H9 (cell line): Measurements from ENCODE around the gene SLAMF6. TPM values are rescaled to one million over a fixed set of nuclear protein-coding genes. Genes with fewer than 3 reads are reported as not detected.

Experiments
- DNase-seq: peaks from one replicate; pipeline ENCODE4 v3.0.0-alpha.2; 2017
- H2AFZ ChIP-seq: one replicate; pipeline ENCODE4 v1.6.1; 2013; ENCODE audit warnings: mild to moderate bottlenecking, low read length, control low read depth, moderate library complexity
- H2AK5ac ChIP-seq: 2 replicates; pipeline ENCODE4 v1.6.1; 2013; ENCODE audit warnings: low read length, control low read depth, mixed read lengths; ENCODE audit not compliant: insufficient read length
- H2BK120ac ChIP-seq: one replicate; pipeline ENCODE4 v1.6.1; 2013; ENCODE audit warnings: low read depth, mild to moderate bottlenecking, low read length, control low read depth, inconsistent platforms; ENCODE audit not compliant: poor library complexity, severe bottlenecking
- H2BK12ac ChIP-seq: 2 replicates; pipeline ENCODE4 v1.6.1; 2013; ENCODE audit warnings: low read length, control low read depth, mixed read lengths, low read depth; ENCODE audit not compliant: insufficient read length
- H2BK15ac ChIP-seq: 2 replicates; pipeline ENCODE4 v1.6.1; 2013; ENCODE audit warnings: low read depth, low read length, control low read depth
- H2BK20ac ChIP-seq: one replicate; pipeline ENCODE4 v1.6.1; 2013; ENCODE audit warnings: low read depth, mild to moderate bottlenecking, low read length, control low read depth, inconsistent platforms; ENCODE audit not compliant: poor library complexity, severe bottlenecking
- H2BK5ac ChIP-seq: 2 replicates; pipeline ENCODE4 v1.6.1; 2013; ENCODE audit warnings: low read length, control low read depth, mixed read lengths; ENCODE audit not compliant: insufficient read length
- H3K14ac ChIP-seq: 2 replicates; pipeline ENCODE4 v1.6.1; 2013; ENCODE audit warnings: low read length, control low read depth; ENCODE audit not compliant: insufficient read depth
- H3K18ac ChIP-seq: 2 replicates; pipeline ENCODE4 v1.6.1; 2013; ENCODE audit warnings: low read depth, mild to moderate bottlenecking, mixed read lengths, low read length, control low read depth; ENCODE audit not compliant: insufficient read length
- H3K23ac ChIP-seq: 2 replicates; pipeline ENCODE4 v1.6.1; 2013; ENCODE audit warnings: low read length, control low read depth, mixed read lengths, low read depth; ENCODE audit not compliant: insufficient read length
- H3K23me2 ChIP-seq: 2 replicates; pipeline ENCODE4 v1.6.1; 2013; ENCODE audit warnings: low read depth, mild to moderate bottlenecking, mixed read lengths, low read length, control low read depth; ENCODE audit not compliant: insufficient read length, poor library complexity, severe bottlenecking
- H3K27ac ChIP-seq: 2 replicates; pipeline ENCODE4 v1.5.1; 2013; ENCODE audit warnings: low read length, control low read depth, mixed read lengths, low read depth; ENCODE audit not compliant: insufficient read length
- H3K27me3 ChIP-seq: 2 replicates; pipeline ENCODE4 v1.6.1; 2013; ENCODE audit warnings: low read length, control low read depth, inconsistent platforms; ENCODE audit not compliant: insufficient read depth
- H3K4ac ChIP-seq: 2 replicates; pipeline ENCODE4 v1.6.1; 2013; ENCODE audit warnings: low read depth, mild to moderate bottlenecking, control low read depth, inconsistent platforms, low read length, moderate library complexity
- H3K4me1 ChIP-seq: 2 replicates; pipeline ENCODE4 v1.6.1; 2013; ENCODE audit warnings: low read length, control low read depth, inconsistent platforms; ENCODE audit not compliant: insufficient read depth
- H3K4me2 ChIP-seq: 2 replicates; pipeline ENCODE4 v1.6.1; 2013; ENCODE audit warnings: low read length, control low read depth, mixed read lengths; ENCODE audit not compliant: insufficient read length, insufficient read depth
- H3K56ac ChIP-seq: 2 replicates; pipeline ENCODE4 v1.6.1; 2013; ENCODE audit warnings: low read depth, mild to moderate bottlenecking, mixed read lengths, low read length, control low read depth; ENCODE audit not compliant: insufficient read length
- H3K79me1 ChIP-seq: 2 replicates; pipeline ENCODE4 v1.6.1; 2013; ENCODE audit warnings: low read depth, mild to moderate bottlenecking, moderate library complexity, low read length, control low read depth, inconsistent platforms; ENCODE audit not compliant: insufficient read depth, poor library complexity, severe bottlenecking
- H3K79me2 ChIP-seq: 2 replicates; pipeline ENCODE4 v1.6.1; 2013; ENCODE audit warnings: low read length, control low read depth, inconsistent platforms; ENCODE audit not compliant: insufficient read depth
- H3K9ac ChIP-seq: 2 replicates; pipeline ENCODE4 v1.6.1; 2013; ENCODE audit warnings: low read length, control low read depth, mixed read lengths; ENCODE audit not compliant: insufficient read length; ENCODE audit errors: extremely low read depth
- H3K9me3 ChIP-seq: one replicate; pipeline ENCODE4 v1.6.1; 2013; ENCODE audit warnings: low read depth, low read length, inconsistent platforms; ENCODE audit not compliant: control insufficient read depth
- H3T11ph ChIP-seq: one replicate; pipeline ENCODE4 v1.6.1; 2013; ENCODE audit warnings: mild to moderate bottlenecking, low read length, control low read depth, inconsistent platforms
- H4K20me1 ChIP-seq: one replicate; pipeline ENCODE4 v1.6.1; 2013; ENCODE audit not compliant: control insufficient read depth, insufficient read length, insufficient read depth
- H4K5ac ChIP-seq: 2 replicates; pipeline ENCODE4 v1.6.1; 2013; ENCODE audit warnings: low read depth, mild to moderate bottlenecking, mixed read lengths, low read length, control low read depth; ENCODE audit not compliant: insufficient read length
- H4K8ac ChIP-seq: replicated peaks from 2 replicates; pipeline ENCODE4 v1.6.1; 2013; ENCODE audit warnings: low read length, control low read depth, mixed read lengths, low read depth; ENCODE audit not compliant: insufficient read length
- H4K91ac ChIP-seq: 2 replicates; pipeline ENCODE4 v1.6.1; 2013; ENCODE audit warnings: low read depth, mild to moderate bottlenecking, moderate library complexity, mixed read lengths, low read length, control low read depth; ENCODE audit not compliant: insufficient read length
- H3K27ac Mint-ChIP-seq, 3 experiments: 2 replicates in 2 of 3; 3 replicates in 1 of 3; pipeline ENCODE4 v1.8.0; 2020 to 2021; ENCODE audit warnings: mixed read lengths in 3 of 3, mild to moderate bottlenecking in 1 of 3, moderate library complexity in 1 of 3
- H3K27me3 Mint-ChIP-seq: 2 replicates; pipeline ENCODE4 v1.8.0; 2021; ENCODE audit warnings: low read depth, mild to moderate bottlenecking, moderate library complexity, mixed read lengths
- H3K36me3 Mint-ChIP-seq, 3 experiments: 2 replicates in 2 of 3; 3 replicates in 1 of 3; pipeline ENCODE4 v1.8.0; 2020 to 2021; ENCODE audit warnings: low read depth in 3 of 3, mixed read lengths in 3 of 3; ENCODE audit not compliant: insufficient read depth in 1 of 3
- H3K4me1 Mint-ChIP-seq, 2 experiments: 2 replicates each; pipeline ENCODE4 v1.8.0; 2020; ENCODE audit warnings: mixed read lengths in 2 of 2
- H3K4me3 Mint-ChIP-seq, 2 experiments: 2 replicates in 1 of 2; 3 replicates in 1 of 2; pipeline ENCODE4 v1.8.0; 2020 to 2021; ENCODE audit warnings: mild to moderate bottlenecking in 2 of 2, mixed read lengths in 2 of 2, moderate library complexity in 1 of 2
- H3K9me3 Mint-ChIP-seq, 2 experiments: 2 replicates in 1 of 2; 3 replicates in 1 of 2; pipeline ENCODE4 v1.8.0; 2020; ENCODE audit warnings: mild to moderate bottlenecking in 2 of 2, mixed read lengths in 2 of 2, moderate library complexity in 1 of 2
- WGBS: extraction: QIAGEN DNeasy Blood & Tissue Kit; methylation state at CpG from one replicate; pipeline ENCODE4 v1.1.7; 2013; ENCODE audit warnings: missing lambda C conversion rate, low lambda C conversion rate, mixed read lengths; ENCODE audit not compliant: insufficient read length; ENCODE audit errors: extremely low coverage; 5-methylcytosine and 5-hydroxymethylcytosine counted together
- total RNA-seq: library from RNA; stranded (reverse); gene quantifications from 2 replicates; pipeline ENCODE4 v1.2.1, GENCODE V29; 2021
- TF ChIP-seq, protein P1 (sequence below): fragments of 200-600 bp; sonication (generic); conservative IDR thresholded peaks from 3 replicates; pipeline ENCODE4 v1.8.0; 2021; ENCODE audit warnings: antibody characterized with exemption, mild to moderate bottlenecking

The SLAMF6 gene
- total RNA-seq, 1 experiment from 2014 or later: not detected

DNA sequence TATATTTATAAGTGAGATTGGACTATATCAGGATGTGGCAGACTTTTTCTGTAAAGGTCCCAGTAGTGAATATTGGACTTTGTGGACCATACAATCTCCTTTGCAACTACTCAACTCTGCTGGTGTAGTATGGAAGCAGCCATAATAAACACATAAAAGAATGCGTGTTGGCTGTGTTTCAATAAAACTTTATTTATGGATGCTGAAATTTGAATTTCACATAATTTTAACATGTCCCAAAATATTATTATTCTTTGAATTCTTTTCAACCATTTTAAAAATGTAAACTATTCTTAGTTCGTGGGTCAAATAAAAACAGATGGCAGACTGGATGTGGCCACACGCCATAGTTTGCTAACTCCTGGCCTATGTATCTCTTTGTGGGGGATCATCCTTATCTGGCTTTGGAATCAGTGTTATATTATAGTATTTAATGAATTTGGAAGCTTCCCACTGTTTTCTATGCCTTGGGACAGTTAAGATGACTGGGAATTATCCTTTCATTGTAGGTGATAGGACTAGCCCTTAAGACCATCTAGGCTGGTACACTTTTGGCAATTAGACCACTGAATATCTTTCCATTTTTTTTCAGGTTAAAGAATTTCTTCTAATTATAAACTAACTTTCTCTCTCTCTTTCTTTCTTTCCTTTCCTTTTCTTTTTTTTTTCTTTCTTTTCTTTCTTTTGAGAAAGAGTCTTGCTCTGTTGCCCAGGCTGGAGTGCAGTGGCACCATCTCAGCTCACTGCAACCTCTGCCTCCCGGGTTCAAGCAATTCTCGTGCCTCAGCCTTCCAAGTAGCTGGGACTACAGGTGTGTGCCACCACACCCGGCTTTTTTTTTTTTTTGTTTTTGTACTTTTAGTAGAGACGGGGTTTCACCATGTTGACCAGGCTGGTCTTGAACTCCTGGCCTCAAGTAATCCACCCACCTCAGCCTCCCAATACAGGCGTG, 14.9 kb upstream of the SLAMF6 start:
- H3K9ac ChIP-seq: no peak overlapping the region
- no peaks in the 10 kb centered on the region for H3K27me3 ChIP-seq
- H3K14ac ChIP-seq: no peak overlapping the region
- H3K27ac ChIP-seq: no peak overlapping the region
- no peaks in the 10 kb centered on the region for H3K9me3 ChIP-seq
- no peak overlapping the region for H2BK20ac ChIP-seq
- no peaks in the 10 kb centered on the region for H3K79me1 ChIP-seq
- Mint-ChIP-seq H3K27me3 (peaks cover 1% of the 10 kb centered on the region; the same call in 1 of the 2 replicates), H3K27ac (no peak overlapping the region), H3K9me3 (peaks cover 19 to 21% of the 10 kb centered on the region in 2 experiments), H3K4me1 (no peaks in the 10 kb centered on the region), H3K4me3 (no peak overlapping the region), H3K36me3 (peaks cover 6 to 23% (median 8%) of the 10 kb centered on the region in 3 experiments)
- no peak overlapping the region for H3K4ac ChIP-seq
- no peak overlapping the region for H2BK5ac ChIP-seq
- H2BK12ac ChIP-seq: no peak overlapping the region
- no CpG with 5 or more reads among the region's 8 CpGs for WGBS
- no peaks in the 10 kb centered on the region for H3K23me2 ChIP-seq
- no peaks in the 10 kb centered on the region for H4K20me1 ChIP-seq
- H3K56ac ChIP-seq: no peak overlapping the region
- H2AK5ac ChIP-seq: no peak overlapping the region
- H3T11ph ChIP-seq: no peak overlapping the region
- no peak overlapping the region for H2AFZ ChIP-seq
- no peak overlapping the region for H3K4me2 ChIP-seq
- TF ChIP-seq, protein P1, sequence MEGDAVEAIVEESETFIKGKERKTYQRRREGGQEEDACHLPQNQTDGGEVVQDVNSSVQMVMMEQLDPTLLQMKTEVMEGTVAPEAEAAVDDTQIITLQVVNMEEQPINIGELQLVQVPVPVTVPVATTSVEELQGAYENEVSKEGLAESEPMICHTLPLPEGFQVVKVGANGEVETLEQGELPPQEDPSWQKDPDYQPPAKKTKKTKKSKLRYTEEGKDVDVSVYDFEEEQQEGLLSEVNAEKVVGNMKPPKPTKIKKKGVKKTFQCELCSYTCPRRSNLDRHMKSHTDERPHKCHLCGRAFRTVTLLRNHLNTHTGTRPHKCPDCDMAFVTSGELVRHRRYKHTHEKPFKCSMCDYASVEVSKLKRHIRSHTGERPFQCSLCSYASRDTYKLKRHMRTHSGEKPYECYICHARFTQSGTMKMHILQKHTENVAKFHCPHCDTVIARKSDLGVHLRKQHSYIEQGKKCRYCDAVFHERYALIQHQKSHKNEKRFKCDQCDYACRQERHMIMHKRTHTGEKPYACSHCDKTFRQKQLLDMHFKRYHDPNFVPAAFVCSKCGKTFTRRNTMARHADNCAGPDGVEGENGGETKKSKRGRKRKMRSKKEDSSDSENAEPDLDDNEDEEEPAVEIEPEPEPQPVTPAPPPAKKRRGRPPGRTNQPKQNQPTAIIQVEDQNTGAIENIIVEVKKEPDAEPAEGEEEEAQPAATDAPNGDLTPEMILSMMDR: no peak
- H3K79me2 ChIP-seq: no peaks in the 10 kb centered on the region
- H2BK15ac ChIP-seq: no peak overlapping the region
- no peak overlapping the region for H4K5ac ChIP-seq
- no peak overlapping the region for H2BK120ac ChIP-seq
- H3K23ac ChIP-seq: no peak overlapping the region
- no peak overlapping the region for H4K8ac ChIP-seq
- no peak overlapping the region for H4K91ac ChIP-seq
- DNase-seq: no peak
- no peaks in the 10 kb centered on the region for H3K4me1 ChIP-seq
- no peak overlapping the region for H3K18ac ChIP-seq
